Measurements from ENCODE around the gene MEF2C. TPM values are rescaled to one million over a fixed set of nuclear protein-coding genes. Genes with fewer than 3 reads are reported as not detected.

Gene MEF2C
- total and polyA plus RNA-seq, 2 donors (not counting 1 experiment from before 2014, with no cell fraction given), result 12.2 to 15.7 TPM

- no peaks in the 10 kb centered on the region for H3K27me3 ChIP-seq (ENCODE audit: control insufficient read depth, insufficient read depth, low read length)
- H3K79me2 ChIP-seq (ENCODE audit: control insufficient read depth, insufficient read depth, low read length), result peaks cover 33% of the 10 kb centered on the region
- H3K4me3 ChIP-seq (replicated peaks in 1 of 4; ENCODE audit: control extremely low read depth in 1 of 4, insufficient read depth in 1 of 4, low read depth in 3 of 4, low read length in 4 of 4), result no peak overlapping the region
- no peaks in the 10 kb centered on the region for H3K36me3 ChIP-seq (ENCODE audit: control insufficient read depth, insufficient read depth, low read length)
- H3K9ac ChIP-seq (ENCODE audit: insufficient read depth, low read length), result peak overlapping the region; percentile 4
- H4K20me1 ChIP-seq (ENCODE audit: control insufficient read depth, extremely low read depth, insufficient read depth, low read length), result no peaks in the 10 kb centered on the region
- H3K4me2 ChIP-seq (ENCODE audit: extremely low read depth, insufficient read depth, low read length), result peak overlapping the region; percentile 68
- peak overlapping the region; percentile 43 for H3K27ac ChIP-seq (ENCODE audit: insufficient read depth, low read length)
- H2AFZ ChIP-seq (ENCODE audit: low read length), result no peak overlapping the region
- H3K4me1 ChIP-seq (ENCODE audit: control insufficient read depth, extremely low read depth, insufficient read depth, low read length), result peaks cover 8% of the 10 kb centered on the region
- H3K9me3 ChIP-seq (ENCODE audit: control insufficient read depth, insufficient read depth, low read depth, low read length), result no peaks in the 10 kb centered on the region
- TF ChIP-seq CTCF (conservative IDR thresholded peaks at IDR 0.05 in 1 of 2, IDR thresholded peaks at IDR 0.05 in 1 of 2; ENCODE audit: low read depth in 1 of 2, low read length in 2 of 2) (no peak), EZH2 (IDR thresholded peaks at IDR 0.05; ENCODE audit: low read length, missing control alignments) (no peak)
- DNase-seq (ENCODE audit: low read depth in 2 of 2), result no peak
Observed at GRCh38 chr5:88876714-88877113, 6.3 kb downstream of the MEF2C start.

- peaks cover 8% of the 10 kb centered on the region for H3K4me1 ChIP-seq (ENCODE audit: control insufficient read depth, extremely low read depth, insufficient read depth, low read length)
- H2AFZ ChIP-seq (ENCODE audit: low read length), result peak overlapping the region; percentile 47
- H3K27me3 ChIP-seq (ENCODE audit: control insufficient read depth, insufficient read depth, low read length), result no peaks in the 10 kb centered on the region
- DNase-seq (ENCODE audit: low read depth in 2 of 2), result no peak
- H3K27ac ChIP-seq (ENCODE audit: insufficient read depth, low read length), result peak overlapping the region; percentile 30
- H3K36me3 ChIP-seq (ENCODE audit: control insufficient read depth, insufficient read depth, low read length), result no peaks in the 10 kb centered on the region
- no peaks in the 10 kb centered on the region for H3K9me3 ChIP-seq (ENCODE audit: control insufficient read depth, insufficient read depth, low read depth, low read length)
- peak overlapping the region in 1 of 4 experiments; percentile 3 for H3K4me3 ChIP-seq (replicated peaks in 1 of 4; ENCODE audit: control extremely low read depth in 1 of 4, insufficient read depth in 1 of 4, low read depth in 3 of 4, low read length in 4 of 4)
- no peak overlapping the region for H3K9ac ChIP-seq (ENCODE audit: insufficient read depth, low read length)
- TF ChIP-seq CTCF (conservative IDR thresholded peaks at IDR 0.05 in 1 of 2, IDR thresholded peaks at IDR 0.05 in 1 of 2; ENCODE audit: low read depth in 1 of 2, low read length in 2 of 2) (no peak), EZH2 (IDR thresholded peaks at IDR 0.05; ENCODE audit: low read length, missing control alignments) (no peak)
- peaks cover 28% of the 10 kb centered on the region for H3K79me2 ChIP-seq (ENCODE audit: control insufficient read depth, insufficient read depth, low read length)
- peak overlapping the region; percentile 54 for H3K4me2 ChIP-seq (ENCODE audit: extremely low read depth, insufficient read depth, low read length)
- no peaks in the 10 kb centered on the region for H4K20me1 ChIP-seq (ENCODE audit: control insufficient read depth, extremely low read depth, insufficient read depth, low read length)
Observed at GRCh38 chr5:88875341-88876234, 7.4 kb downstream of the MEF2C start.

- Histone ChIP-seq H4K20me1 (ENCODE audit: control insufficient read depth, extremely low read depth, insufficient read depth, low read length) (no peaks in the 10 kb centered on the region), H3K27me3 (ENCODE audit: control insufficient read depth, insufficient read depth, low read length) (no peaks in the 10 kb centered on the region), H3K79me2 (ENCODE audit: control insufficient read depth, insufficient read depth, low read length) (peaks cover 17% of the 10 kb centered on the region), H3K4me1 (ENCODE audit: control insufficient read depth, extremely low read depth, insufficient read depth, low read length) (peaks cover 4% of the 10 kb centered on the region), H3K9ac (ENCODE audit: insufficient read depth, low read length) (no peak overlapping the region), H3K27ac (ENCODE audit: insufficient read depth, low read length) (no peak overlapping the region), H3K4me3 (replicated peaks in 1 of 4; ENCODE audit: control extremely low read depth in 1 of 4, insufficient read depth in 1 of 4, low read depth in 3 of 4, low read length in 4 of 4) (no peak overlapping the region), H3K4me2 (ENCODE audit: extremely low read depth, insufficient read depth, low read length) (no peak overlapping the region), H3K36me3 (ENCODE audit: control insufficient read depth, insufficient read depth, low read length) (no peaks in the 10 kb centered on the region), H2AFZ (ENCODE audit: low read length) (no peak overlapping the region), H3K9me3 (ENCODE audit: control insufficient read depth, insufficient read depth, low read depth, low read length) (no peaks in the 10 kb centered on the region)
- TF ChIP-seq CTCF (conservative IDR thresholded peaks at IDR 0.05 in 1 of 2, IDR thresholded peaks at IDR 0.05 in 1 of 2; ENCODE audit: low read depth in 1 of 2, low read length in 2 of 2) (no peak), EZH2 (IDR thresholded peaks at IDR 0.05; ENCODE audit: low read length, missing control alignments) (no peak)
- DNase-seq (ENCODE audit: low read depth in 2 of 2), result no peak
Observed at GRCh38 chr5:88873447-88873846, 9.5 kb downstream of the MEF2C start.
